Right lobe of liver (tissue), 6 donors: Measurements from ENCODE around the gene SCFD2. TPM values are rescaled to one million over a fixed set of nuclear protein-coding genes. Genes with fewer than 3 reads are reported as not detected.
A peak's percentile ranks its signal among the peaks of the same experiment; 100 is the strongest.
"Not testable (repeated sequence)": the region's sequence is repeated elsewhere in the genome, so short reads cannot be mapped to it uniquely, and the experiment has no call there.

Source experiments
- ATAC-seq, 4 donors: fragments of 200-7000 bp; cut with Tn5 transposase; one replicate each; pipeline ENCODE4 v1.9.1; 2020; ENCODE audit warnings: mild to moderate bottlenecking in 4 of 4, moderate library complexity in 4 of 4
- DNase-seq, 3 donors: peaks; one replicate each; pipeline ENCODE4 v3.0.0-alpha.2; 2020
- H3K27ac ChIP-seq, 3 donors: fragments of 200-600 bp; one replicate each; pipeline ENCODE4 v1.8.0; 2022
- H3K27me3 ChIP-seq, 2 donors: fragments of 200-600 bp; one replicate each; pipeline ENCODE4 v1.8.0; 2022
- H3K36me3 ChIP-seq, 4 donors: fragments of 200-600 bp; sonication (generic) in 1 of 4; one replicate each; pipeline versions ENCODE4 v1.5.1 to v1.8.0; 2017 to 2022; ENCODE audit warnings: control low read depth in 1 of 4
- H3K4me1 ChIP-seq, 4 donors: fragments of 200-600 bp; sonication (generic) in 1 of 4; one replicate each; pipeline versions ENCODE4 v1.5.1 to v1.8.0; 2017 to 2022; ENCODE audit warnings: control low read depth in 1 of 4
- H3K4me3 ChIP-seq, 3 donors: fragments of 200-600 bp; one replicate each; pipeline ENCODE4 v1.8.0; 2022
- H3K9me3 ChIP-seq, 4 donors: fragments of 200-600 bp; sonication (generic) in 1 of 4; one replicate each; pipeline versions ENCODE4 v1.5.1 to v1.8.0; 2017 to 2022; ENCODE audit warnings: control low read depth in 1 of 4
- POLR2A ChIP-seq: fragments of 450-650 bp; IDR thresholded peaks from one replicate; pipeline ENCODE4 v1.6.1; 2017; ENCODE audit warnings: antibody characterized with exemption, mild to moderate bottlenecking
- WGBS: methylation state at CpG from one replicate; pipeline ENCODE4 v1.1.6; 2018; ENCODE audit warnings: low coverage, low lambda C conversion rate; ENCODE audit not compliant: insufficient coverage; ENCODE audit errors: missing lambda C conversion rate; 5-methylcytosine and 5-hydroxymethylcytosine counted together
- intact Hi-C, 2 donors: fragments of 100-400 bp; cut with DNase I; formaldehyde crosslinking; loops; one replicate each; pipeline versions ENCODE4 v1.11.2 to v1.14.1; 2022
- total RNA-seq, 6 experiments: library from RNA; depleted of rRNA in 2 of 6; stranded (reverse); fragments of >200 nt in 2 of 6; fragmentation: NEBNext Ultra II Directional in 3 of 6; extraction: Animal tissue kit (Norgen Biotek cat#: 25700) in 3 of 6; gene quantifications; one replicate each; pipeline versions ENCODE4 v1.1.0 to v1.2.4, GENCODE V29; 2016 to 2023
- TF ChIP-seq, protein P1 (sequence below), 4 donors: fragments of 200-600 bp in 3 of 4; fragments of 450-650 bp in 1 of 4; IDR thresholded peaks; one replicate each; pipeline versions ENCODE4 v1.5.1 to v1.8.0; 2016 to 2022; ENCODE audit warnings: antibody characterized with exemption in 4 of 4, mild to moderate bottlenecking in 2 of 4
- donor health status: DM: no; HTN: yes; CAD: no.
- donor health status: DM: no; HTN: no; CAD: no.
- donor health status: DM: no; HTN: no; CAD: no.
- donor health status: DM: no; HTN: yes; CAD: no.
- donor health status: DM: no; HTN: yes; CAD: no.

Gene SCFD2
- total RNA-seq, 6 experiments from 2014 or later = 7.6 to 17.1 (median 10.3) TPM

DNA sequence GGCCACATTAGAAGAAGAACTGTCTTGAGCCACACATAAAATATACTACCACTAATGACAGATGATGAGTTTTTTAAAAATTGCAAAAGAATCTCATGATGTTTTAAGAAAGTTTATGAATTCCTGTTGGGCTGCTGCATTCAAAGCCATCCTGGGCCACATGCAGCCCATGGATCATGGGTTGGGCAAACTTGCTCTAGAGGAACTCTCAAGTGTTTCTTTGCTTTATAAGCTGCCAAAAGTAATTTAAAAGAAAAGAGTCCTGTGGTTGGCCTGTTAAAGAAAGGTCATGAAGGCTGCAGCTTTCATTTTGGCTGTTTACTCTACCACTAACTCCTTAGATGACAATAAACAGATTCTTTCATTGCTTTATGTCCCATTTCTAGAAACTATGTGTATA, 218.2 kb downstream of the SCFD2 start:
- H3K4me3 ChIP-seq = no peak overlapping the region
- peaks cover 0 to 27% (median 9%) of the 10 kb centered on the region in 4 donors for H3K4me1 ChIP-seq
- no peak for DNase-seq
- intact Hi-C loops = no loop called here
- H3K27ac ChIP-seq = no peak overlapping the region
- ATAC-seq = no peak
- no peak for TF ChIP-seq POLR2A
- TF ChIP-seq, protein P1, sequence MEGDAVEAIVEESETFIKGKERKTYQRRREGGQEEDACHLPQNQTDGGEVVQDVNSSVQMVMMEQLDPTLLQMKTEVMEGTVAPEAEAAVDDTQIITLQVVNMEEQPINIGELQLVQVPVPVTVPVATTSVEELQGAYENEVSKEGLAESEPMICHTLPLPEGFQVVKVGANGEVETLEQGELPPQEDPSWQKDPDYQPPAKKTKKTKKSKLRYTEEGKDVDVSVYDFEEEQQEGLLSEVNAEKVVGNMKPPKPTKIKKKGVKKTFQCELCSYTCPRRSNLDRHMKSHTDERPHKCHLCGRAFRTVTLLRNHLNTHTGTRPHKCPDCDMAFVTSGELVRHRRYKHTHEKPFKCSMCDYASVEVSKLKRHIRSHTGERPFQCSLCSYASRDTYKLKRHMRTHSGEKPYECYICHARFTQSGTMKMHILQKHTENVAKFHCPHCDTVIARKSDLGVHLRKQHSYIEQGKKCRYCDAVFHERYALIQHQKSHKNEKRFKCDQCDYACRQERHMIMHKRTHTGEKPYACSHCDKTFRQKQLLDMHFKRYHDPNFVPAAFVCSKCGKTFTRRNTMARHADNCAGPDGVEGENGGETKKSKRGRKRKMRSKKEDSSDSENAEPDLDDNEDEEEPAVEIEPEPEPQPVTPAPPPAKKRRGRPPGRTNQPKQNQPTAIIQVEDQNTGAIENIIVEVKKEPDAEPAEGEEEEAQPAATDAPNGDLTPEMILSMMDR (IDR thresholded peaks at IDR 0.05) = no peak
- no peaks in the 10 kb centered on the region for H3K27me3 ChIP-seq
- no peaks in the 10 kb centered on the region for H3K9me3 ChIP-seq
- H3K36me3 ChIP-seq = peaks cover 0 to 5% (median 0%) of the 10 kb centered on the region in 4 donors

DNA sequence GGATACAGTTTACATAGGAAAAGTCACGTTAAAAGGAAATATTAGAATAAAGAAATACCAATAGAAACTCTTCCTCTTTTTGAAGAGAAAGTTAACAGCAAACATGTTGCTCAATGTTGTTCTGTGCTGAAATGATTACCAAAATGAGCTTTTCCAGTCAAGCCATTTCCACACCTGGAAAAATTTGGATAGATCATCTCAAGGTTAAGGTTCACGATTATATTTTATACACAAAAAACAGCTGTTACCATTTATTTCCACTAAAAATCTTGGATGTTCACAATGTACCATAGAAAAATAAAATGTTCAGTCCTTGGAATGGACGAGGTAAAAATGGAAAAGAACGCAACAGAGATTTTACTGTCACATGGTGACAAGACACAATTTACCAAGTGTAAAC, 218.7 kb downstream of the SCFD2 start:
- Histone ChIP-seq H3K4me3 (no peak overlapping the region), H3K27me3 (no peaks in the 10 kb centered on the region), H3K27ac (peak overlapping the region in 1 of 3 donors; percentile 5), H3K9me3 (no peaks in the 10 kb centered on the region), H3K36me3 (peaks cover 0 to 5% (median 0%) of the 10 kb centered on the region in 4 donors), H3K4me1 (peaks cover 0 to 23% (median 9%) of the 10 kb centered on the region in 4 donors)
- no peak for DNase-seq
- peak; percentile 48 to 76 (median 66) for ATAC-seq
- intact Hi-C loops = no loop called here
- 56% methylated on average over 4 of the region's 4 CpGs for WGBS
- TF ChIP-seq POLR2A = no peak
- TF ChIP-seq, protein P1 (IDR thresholded peaks at IDR 0.05) = no peak

DNA sequence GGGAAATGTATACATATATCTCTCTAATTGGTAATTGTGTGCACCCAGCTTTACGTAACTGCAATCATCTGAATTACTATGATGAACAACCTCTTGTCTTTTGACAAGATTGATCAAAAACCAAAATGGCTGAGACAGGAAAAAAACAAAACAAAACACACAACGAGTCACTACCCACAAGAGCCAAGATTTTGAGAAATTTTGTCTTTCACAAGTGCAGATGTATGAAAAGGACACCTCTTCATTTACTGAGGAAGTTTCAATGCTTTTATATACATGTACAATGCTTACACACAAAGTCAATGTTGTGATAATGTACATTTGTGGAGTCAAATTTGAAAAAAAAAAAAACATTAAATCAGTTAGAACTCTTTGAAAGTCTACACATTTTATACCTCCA, 224.6 kb downstream of the SCFD2 start:
- no peaks in the 10 kb centered on the region for H3K27me3 ChIP-seq
- peaks cover 0 to 5% (median 0%) of the 10 kb centered on the region in 4 donors for H3K36me3 ChIP-seq
- no peak overlapping the region for H3K27ac ChIP-seq
- TF ChIP-seq POLR2A = no peak
- TF ChIP-seq, protein P1 (IDR thresholded peaks at IDR 0.05) = no peak
- DNase-seq = no peak
- no peaks in the 10 kb centered on the region for H3K9me3 ChIP-seq
- no peaks in the 10 kb centered on the region for H3K4me1 ChIP-seq
- ATAC-seq = no peak
- intact Hi-C loops = no loop called here
- 93% methylated on average over 2 of the region's 2 CpGs for WGBS
- no peak overlapping the region for H3K4me3 ChIP-seq

DNA sequence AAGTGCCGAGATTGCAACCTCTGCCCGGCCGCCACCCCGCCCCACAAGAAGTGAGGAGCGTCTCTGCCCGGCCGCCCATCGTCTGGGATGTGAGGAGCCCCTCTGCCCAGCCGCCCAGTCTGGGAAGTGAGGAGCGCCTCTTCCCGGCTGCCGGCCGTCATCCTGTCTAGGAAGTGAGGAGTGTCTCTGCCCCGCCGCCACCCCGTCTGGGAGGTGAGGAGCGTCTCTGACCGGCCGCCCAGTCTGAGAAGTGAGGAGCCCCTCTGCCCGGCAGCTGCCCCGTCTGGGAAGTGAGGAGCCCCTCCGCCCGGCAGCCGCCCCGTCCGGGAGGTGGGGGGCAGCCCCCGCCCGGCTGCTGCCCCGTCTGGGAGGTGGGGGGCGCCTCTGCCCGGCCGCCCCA, 226.6 kb downstream of the SCFD2 start:
- H3K4me3 ChIP-seq, H3K9me3 ChIP-seq, intact Hi-C loops, ATAC-seq, H3K36me3 ChIP-seq, H3K4me1 ChIP-seq, H3K27me3 ChIP-seq, H3K27ac ChIP-seq, DNase-seq: not testable (repeated sequence)
- 93% methylated on average over 3 of the region's 32 CpGs for WGBS

DNA sequence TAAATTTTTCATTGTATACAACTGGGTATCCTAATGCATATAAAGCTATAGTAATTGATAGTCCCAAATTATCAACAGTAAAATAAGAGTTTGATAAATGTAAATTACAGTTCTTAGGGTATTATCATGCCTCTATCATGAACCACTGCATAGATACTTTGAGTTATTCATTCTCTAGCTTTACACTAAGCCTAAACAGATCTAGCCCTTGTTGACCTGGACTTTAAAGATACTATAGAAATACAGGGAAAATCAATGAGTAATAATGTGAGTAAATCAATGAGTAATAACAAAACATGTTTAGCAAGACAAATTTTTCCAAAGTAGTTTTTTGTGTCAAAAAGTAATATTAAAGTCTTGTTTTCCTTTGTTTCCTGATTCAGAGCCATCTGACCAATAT, 228.4 kb downstream of the SCFD2 start:
- H3K9me3 ChIP-seq = no peaks in the 10 kb centered on the region
- intact Hi-C loops = no loop called here
- H3K27ac ChIP-seq = no peak overlapping the region
- no peaks in the 10 kb centered on the region for H3K36me3 ChIP-seq
- ATAC-seq = no peak
- no peak for DNase-seq
- no peaks in the 10 kb centered on the region for H3K27me3 ChIP-seq
- no peak overlapping the region for H3K4me3 ChIP-seq
- no peaks in the 10 kb centered on the region for H3K4me1 ChIP-seq
- TF ChIP-seq, protein P1 (IDR thresholded peaks at IDR 0.05) = no peak
- no peak for TF ChIP-seq POLR2A
